HFF-Myc (cell line): ENCODE measurements around the gene ALX4.

Experiments used
- DNase-seq: peaks from one replicate; pipeline ENCODE4 v3.0.0-alpha.2; 2011; ENCODE audit warnings: low read depth; ENCODE audit errors: extremely low read depth
- H3K4me3 ChIP-seq: replicated peaks from 2 replicates; pipeline ENCODE4 v1.5.1; 2011; ENCODE audit warnings: low read depth, mild to moderate bottlenecking, control low read depth, low read length
- TF ChIP-seq, protein P1 (sequence below): IDR thresholded peaks from 2 replicates; pipeline ENCODE4 v1.5.1; 2012; ENCODE audit warnings: mild to moderate bottlenecking, low read depth, low read length, control low read depth; ENCODE audit errors: missing control alignments

ALX4 gene

GRCh38 chr11:44277196-44278090, 32.5 kb downstream of the ALX4 start:
- no peak overlapping the region for H3K4me3 ChIP-seq
- TF ChIP-seq, protein P1, sequence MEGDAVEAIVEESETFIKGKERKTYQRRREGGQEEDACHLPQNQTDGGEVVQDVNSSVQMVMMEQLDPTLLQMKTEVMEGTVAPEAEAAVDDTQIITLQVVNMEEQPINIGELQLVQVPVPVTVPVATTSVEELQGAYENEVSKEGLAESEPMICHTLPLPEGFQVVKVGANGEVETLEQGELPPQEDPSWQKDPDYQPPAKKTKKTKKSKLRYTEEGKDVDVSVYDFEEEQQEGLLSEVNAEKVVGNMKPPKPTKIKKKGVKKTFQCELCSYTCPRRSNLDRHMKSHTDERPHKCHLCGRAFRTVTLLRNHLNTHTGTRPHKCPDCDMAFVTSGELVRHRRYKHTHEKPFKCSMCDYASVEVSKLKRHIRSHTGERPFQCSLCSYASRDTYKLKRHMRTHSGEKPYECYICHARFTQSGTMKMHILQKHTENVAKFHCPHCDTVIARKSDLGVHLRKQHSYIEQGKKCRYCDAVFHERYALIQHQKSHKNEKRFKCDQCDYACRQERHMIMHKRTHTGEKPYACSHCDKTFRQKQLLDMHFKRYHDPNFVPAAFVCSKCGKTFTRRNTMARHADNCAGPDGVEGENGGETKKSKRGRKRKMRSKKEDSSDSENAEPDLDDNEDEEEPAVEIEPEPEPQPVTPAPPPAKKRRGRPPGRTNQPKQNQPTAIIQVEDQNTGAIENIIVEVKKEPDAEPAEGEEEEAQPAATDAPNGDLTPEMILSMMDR: no peak
- DNase-seq: no peak

DNA sequence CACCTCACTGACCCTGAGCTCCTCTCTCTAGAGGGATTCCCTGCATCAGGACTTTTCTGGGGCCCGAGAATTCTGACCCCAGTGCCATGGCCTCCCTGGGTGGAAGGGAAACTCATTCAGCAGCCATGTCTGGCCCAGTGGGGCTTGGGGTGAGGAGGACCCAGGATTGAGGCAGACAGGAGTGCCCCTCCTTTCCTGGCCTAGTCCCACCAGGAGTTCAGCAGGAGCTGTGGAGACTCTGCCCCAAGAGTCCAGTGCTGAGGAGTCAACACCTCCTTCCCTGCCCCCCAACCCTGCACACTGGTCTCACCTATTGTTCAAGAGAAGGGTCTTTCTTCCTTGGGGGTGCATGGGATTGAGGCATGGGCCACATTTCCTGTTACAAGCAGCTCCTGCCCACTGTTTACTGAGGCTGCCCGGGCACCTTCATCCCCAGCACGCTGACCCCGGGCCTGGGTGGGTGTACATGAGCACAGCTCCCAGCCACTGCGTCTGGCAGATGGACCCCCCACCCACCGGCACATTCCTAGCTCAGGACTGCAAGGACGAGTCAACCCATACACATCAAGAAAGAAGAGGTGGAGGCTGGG, 33.9 kb downstream of the ALX4 start:
- TF ChIP-seq, protein P1: no peak
- DNase-seq: no peak
- no peak overlapping the region for H3K4me3 ChIP-seq

DNA sequence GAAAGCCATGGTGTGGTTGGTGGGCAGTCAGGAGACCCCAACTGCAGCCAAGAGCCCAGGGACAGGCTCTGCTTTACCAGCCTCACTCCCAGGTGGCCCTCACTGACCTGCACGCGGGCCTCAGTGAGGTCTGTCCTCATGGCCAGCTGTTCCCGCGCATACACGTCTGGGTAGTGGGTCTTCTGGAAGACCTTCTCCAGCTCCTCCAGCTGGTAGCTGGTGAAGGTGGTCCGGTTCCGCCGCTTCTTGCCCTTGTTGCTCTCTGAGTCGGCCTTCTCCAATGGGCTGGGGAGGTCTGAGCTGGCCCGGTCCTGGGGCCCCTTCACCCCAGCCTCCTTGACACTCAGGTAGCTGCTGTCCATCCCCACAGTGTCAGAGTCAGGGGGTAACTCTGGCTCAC, 34.7 kb downstream of the ALX4 start:
- H3K4me3 ChIP-seq: no peak overlapping the region
- TF ChIP-seq, protein P1: no peak
- no peak for DNase-seq

DNA sequence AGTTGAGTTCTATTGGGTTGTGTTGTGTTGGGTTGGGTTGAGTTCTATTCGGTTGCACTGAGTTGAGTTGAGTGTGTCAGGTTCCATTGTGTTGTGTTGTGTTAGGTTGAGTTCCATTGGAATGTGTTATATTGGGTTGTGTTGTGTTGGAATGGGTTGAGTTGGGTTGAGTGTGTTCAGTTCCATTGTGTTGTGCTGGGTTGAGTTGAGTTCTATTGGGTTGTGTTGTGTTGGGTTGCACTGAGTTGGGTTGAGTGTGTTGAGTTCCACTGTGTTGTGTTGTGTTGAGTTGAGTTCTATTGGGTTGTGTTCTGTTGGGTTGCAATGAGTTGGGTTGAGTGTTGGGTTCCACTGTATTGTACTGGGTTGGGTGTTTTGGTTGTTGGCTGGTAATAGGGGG, 35.5 kb downstream of the ALX4 start:
- no peak overlapping the region for H3K4me3 ChIP-seq
- DNase-seq: no peak
- TF ChIP-seq, protein P1: no peak

DNA sequence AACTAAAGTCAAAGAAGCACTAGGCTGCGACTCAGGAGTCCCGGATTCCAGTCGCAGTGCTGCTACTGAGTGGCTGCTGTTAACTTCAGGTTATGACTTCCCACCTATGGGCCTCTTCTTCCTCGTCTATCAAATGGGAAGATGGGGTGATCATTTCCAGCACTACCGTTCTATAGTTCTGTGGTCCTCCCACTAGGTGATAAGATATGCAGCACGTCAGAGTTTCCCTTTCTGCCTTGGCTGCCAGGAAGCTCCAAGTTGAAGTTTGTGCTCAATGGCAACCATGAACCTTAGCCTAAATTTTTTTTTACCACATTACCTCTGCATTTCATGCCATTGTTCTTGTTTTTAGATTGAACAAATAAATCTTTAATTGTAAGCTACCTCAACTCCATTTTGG, 38.7 kb downstream of the ALX4 start:
- no peak for DNase-seq

GRCh38 chr11:44270403-44271273, 39.3 kb downstream of the ALX4 start:
- TF ChIP-seq, protein P1: no peak
- no peak for DNase-seq
- H3K4me3 ChIP-seq: no peak overlapping the region

More for the DNA sequence above, 38.7 kb downstream of the ALX4 start:
- TF ChIP-seq, protein P1: no peak
- H3K4me3 ChIP-seq: no peak overlapping the region
